ENCODE measurements around the gene KCNQ1.

DNA sequence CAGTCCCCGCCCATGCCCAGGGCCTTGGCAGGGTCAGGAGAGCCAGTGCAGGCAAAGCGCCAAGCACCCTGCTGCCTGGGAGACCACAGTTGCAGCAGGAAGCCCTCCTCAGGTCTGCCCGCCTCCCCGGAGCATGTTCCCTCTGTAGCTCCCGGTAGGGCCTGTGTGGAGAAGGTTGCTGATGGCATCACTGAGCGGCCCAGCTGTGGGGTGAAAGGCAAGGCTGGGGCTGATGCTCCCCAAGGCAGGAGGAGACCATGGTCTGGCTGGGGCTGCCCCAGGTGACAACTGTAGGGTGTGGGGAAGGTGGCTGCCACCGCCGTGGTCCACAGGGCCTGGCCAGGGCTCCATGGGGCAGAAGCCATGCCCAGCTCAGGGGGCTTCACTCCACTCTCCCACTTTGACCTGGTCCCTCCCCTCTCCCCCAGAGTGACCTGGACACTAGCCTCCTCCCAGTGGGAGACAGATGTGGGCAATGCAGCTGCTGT is 387.8 kb downstream of the KCNQ1 start:
- TF ChIP-seq, protein P1, sequence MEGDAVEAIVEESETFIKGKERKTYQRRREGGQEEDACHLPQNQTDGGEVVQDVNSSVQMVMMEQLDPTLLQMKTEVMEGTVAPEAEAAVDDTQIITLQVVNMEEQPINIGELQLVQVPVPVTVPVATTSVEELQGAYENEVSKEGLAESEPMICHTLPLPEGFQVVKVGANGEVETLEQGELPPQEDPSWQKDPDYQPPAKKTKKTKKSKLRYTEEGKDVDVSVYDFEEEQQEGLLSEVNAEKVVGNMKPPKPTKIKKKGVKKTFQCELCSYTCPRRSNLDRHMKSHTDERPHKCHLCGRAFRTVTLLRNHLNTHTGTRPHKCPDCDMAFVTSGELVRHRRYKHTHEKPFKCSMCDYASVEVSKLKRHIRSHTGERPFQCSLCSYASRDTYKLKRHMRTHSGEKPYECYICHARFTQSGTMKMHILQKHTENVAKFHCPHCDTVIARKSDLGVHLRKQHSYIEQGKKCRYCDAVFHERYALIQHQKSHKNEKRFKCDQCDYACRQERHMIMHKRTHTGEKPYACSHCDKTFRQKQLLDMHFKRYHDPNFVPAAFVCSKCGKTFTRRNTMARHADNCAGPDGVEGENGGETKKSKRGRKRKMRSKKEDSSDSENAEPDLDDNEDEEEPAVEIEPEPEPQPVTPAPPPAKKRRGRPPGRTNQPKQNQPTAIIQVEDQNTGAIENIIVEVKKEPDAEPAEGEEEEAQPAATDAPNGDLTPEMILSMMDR (conservative IDR thresholded peaks at IDR 0.05; ENCODE audit: low read length): no peak
- TF ChIP-seq EZH2phosphoT487 (IDR thresholded peaks at IDR 0.05; ENCODE audit: borderline replicate concordance): no peak

All from Loucy (cell line).